ENCODE data around the gene NUP50.

NUP50 gene

DNA sequence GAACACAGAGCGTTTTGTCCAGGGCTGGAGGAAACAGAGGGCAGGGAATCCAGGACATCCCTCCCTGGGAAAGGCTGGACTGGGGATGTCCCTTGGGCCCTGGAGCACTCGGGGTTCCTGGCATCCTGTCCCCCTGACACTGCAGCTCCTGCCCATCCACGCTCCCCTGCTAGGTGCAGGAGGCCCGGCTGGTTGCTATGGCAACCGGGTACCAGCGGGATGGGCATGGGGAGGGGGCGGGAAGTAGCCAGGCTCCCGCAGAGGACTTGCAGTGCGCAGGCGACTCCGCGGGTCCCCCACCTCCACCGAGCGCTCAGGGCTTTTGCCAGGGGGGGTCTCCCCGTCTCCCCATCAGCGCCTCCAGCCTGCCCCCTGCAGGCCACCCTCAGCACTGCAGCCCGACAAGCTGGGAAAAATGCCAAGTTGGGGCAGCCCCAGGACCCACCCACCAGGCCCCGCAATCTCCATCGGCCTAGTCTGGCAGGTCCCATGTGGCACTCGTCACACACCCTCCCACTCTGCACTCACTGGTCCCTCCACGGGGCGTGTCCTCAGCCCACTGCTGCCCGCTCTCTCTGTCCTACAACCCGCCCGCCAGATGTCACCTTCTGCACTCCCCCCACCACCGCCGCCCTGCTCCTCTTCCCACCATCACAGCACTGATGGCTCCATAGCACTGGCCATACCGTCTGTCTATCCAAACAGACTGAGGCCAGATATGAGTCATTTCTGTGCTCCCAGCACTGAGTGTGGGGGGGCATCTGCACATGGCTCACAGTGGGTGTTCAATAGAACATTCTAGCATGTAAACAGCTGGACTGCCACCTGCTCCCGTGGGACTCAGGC lies 45.5 kb downstream of the NUP50 start:
- H3K4me3 ChIP-seq (ENCODE audit: low read depth, low read length), result no peak overlapping the region
- TF ChIP-seq, protein P1, sequence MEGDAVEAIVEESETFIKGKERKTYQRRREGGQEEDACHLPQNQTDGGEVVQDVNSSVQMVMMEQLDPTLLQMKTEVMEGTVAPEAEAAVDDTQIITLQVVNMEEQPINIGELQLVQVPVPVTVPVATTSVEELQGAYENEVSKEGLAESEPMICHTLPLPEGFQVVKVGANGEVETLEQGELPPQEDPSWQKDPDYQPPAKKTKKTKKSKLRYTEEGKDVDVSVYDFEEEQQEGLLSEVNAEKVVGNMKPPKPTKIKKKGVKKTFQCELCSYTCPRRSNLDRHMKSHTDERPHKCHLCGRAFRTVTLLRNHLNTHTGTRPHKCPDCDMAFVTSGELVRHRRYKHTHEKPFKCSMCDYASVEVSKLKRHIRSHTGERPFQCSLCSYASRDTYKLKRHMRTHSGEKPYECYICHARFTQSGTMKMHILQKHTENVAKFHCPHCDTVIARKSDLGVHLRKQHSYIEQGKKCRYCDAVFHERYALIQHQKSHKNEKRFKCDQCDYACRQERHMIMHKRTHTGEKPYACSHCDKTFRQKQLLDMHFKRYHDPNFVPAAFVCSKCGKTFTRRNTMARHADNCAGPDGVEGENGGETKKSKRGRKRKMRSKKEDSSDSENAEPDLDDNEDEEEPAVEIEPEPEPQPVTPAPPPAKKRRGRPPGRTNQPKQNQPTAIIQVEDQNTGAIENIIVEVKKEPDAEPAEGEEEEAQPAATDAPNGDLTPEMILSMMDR (IDR thresholded peaks at IDR 0.05; ENCODE audit: insufficient read depth, low read depth, low read length, missing control alignments), result peak; percentile 68
- no peak for DNase-seq (ENCODE audit: low read depth)

DNA sequence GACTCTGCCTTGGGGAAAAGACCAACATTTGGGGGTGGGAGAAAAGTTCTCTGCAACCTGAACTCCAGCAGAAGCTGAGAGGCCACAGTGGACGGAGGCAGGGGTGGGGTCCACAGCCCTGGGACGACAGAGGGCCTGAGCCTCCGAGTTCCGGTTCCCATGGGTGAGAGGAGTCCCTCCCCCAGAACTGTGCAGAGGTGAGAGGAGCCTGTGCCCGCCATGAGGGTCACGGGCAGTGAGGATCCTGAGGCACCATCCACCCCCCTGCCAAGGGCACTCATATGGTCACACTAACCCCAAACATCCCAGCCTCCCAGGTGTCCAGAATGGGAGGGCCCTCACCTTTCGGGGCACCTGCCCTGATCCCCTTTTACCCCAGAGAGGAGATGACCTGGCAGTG lies 46.4 kb downstream of the NUP50 start:
- no peak for DNase-seq (ENCODE audit: low read depth)
- no peak overlapping the region for H3K4me3 ChIP-seq (ENCODE audit: low read depth, low read length)
- TF ChIP-seq, protein P1 (IDR thresholded peaks at IDR 0.05; ENCODE audit: insufficient read depth, low read depth, low read length, missing control alignments), result no peak

DNA sequence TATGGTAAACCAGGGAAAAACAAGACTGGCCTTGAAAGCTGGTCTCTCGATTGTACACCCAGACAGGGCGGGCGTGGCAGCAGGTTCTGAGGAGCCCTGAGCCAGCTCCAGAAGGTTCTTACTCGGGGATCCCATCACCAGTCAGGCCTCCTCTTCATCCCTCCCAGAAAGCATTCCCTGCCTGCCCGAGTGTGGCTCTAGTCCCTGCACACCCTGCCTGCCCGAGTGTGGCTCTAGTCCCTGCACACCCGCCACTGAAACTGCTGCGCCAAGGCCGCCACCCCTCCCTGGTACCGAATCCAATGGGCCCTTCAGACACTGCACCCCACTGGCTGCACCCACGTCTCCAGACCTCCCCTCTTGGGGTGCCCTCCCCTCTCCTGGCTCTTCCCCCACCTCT lies 46.9 kb downstream of the NUP50 start:
- TF ChIP-seq, protein P1 (IDR thresholded peaks at IDR 0.05; ENCODE audit: insufficient read depth, low read depth, low read length, missing control alignments), result no peak
- no peak overlapping the region for H3K4me3 ChIP-seq (ENCODE audit: low read depth, low read length)
- no peak for DNase-seq (ENCODE audit: low read depth)

DNA sequence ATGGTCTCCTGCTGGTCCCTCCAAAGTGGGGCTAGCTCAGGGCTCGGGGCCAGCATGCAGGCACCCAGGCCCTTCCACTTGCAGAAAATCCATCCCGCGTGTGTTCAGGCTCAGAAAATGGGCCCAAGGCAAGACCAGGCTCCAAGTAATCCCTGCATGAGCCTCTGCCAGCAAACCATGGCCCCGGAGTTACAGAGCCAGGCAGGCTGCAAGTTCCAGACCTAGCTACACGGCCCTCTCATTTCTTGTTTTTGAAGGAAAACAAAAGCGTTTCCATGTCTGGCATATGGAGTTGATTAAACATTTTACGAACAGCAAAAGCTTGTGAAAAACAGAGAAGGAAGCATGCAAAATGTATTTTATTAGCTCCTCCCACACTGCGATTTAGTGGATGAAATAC lies 47.3 kb downstream of the NUP50 start:
- no peak overlapping the region for H3K4me3 ChIP-seq (ENCODE audit: low read depth, low read length)
- TF ChIP-seq, protein P1 (IDR thresholded peaks at IDR 0.05; ENCODE audit: insufficient read depth, low read depth, low read length, missing control alignments), result no peak
- DNase-seq (ENCODE audit: low read depth), result no peak

DNA sequence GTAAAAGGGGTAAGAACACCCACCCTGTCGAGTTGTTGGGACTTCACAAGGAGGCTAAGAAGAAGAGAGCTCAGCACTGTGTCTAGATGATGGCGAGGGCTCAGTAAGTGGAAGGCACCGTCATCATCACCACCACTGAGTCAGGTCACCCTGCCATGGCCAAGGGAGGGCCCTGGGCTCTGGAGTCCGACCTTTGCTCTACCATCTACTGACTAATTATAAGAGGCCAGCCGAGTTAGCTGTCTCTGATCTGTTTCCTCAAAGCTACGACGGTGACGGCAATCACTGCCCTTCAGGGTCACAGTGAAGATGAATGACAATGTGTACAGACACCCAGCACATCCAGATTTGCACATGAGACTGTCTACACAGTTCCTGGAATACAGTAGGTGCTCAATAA lies 47.7 kb downstream of the NUP50 start:
- no peak overlapping the region for H3K4me3 ChIP-seq (ENCODE audit: low read depth, low read length)
- TF ChIP-seq, protein P1 (IDR thresholded peaks at IDR 0.05; ENCODE audit: insufficient read depth, low read depth, low read length, missing control alignments), result no peak
- DNase-seq (ENCODE audit: low read depth), result no peak

DNA sequence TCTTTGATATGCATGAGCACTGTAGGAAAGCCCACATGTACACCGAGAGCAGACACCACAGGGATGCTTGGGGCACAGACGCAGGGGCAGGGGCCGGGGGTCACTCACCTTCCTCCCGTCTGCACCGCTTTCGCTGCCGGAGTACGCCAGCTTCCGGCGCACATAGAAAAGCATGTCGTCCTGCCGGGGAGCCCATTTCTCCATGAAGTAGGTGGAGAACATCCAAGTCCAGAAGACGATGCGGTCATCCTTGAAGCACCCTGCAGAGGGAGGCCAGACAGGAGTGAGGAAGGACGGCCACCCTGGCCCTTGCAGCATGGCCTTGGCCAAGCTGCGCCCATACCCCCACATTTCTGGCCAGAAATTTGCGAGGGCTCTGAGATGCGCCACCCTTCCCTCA lies 48.1 kb downstream of the NUP50 start:
- TF ChIP-seq, protein P1 (IDR thresholded peaks at IDR 0.05; ENCODE audit: insufficient read depth, low read depth, low read length, missing control alignments), result no peak
- H3K4me3 ChIP-seq (ENCODE audit: low read depth, low read length), result no peak overlapping the region

DNA sequence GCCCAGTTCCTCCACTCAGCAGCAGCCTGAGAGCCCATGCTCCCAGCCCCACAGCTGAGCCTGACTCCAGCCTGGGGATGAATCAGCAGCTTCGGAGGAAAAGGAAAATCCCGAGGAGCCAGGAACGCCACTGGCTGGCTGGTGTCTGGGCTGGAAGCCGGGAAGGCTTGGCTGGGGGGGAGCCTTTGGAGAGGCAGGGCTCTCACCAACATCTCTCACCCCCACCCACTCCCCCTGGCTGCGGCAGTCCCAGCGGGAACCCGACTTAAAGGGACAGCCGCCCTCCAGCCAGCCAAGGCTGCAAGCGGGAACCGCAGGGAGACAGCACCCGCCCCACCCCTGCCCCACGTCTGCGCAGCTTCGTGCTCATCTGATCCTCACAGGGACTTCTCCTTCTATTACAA lies 48.6 kb downstream of the NUP50 start:
- no peak for DNase-seq (ENCODE audit: low read depth)
- TF ChIP-seq, protein P1 (IDR thresholded peaks at IDR 0.05; ENCODE audit: insufficient read depth, low read depth, low read length, missing control alignments), result no peak
- no peak overlapping the region for H3K4me3 ChIP-seq (ENCODE audit: low read depth, low read length)

More for the DNA sequence above, 48.1 kb downstream of the NUP50 start:
- DNase-seq (ENCODE audit: low read depth), result no peak

Data from GM12865 (cell line).